NOMO-1 (cell line): ENCODE results near the gene SPDYC.

Experiments used
- DNase-seq, 2 experiments: peaks; one replicate each; lab custom pipeline; 2025; ENCODE audit not compliant: unreplicated experiment in 2 of 2; lab: John Stamatoyannopoulos, UW

The SPDYC gene, protein sequence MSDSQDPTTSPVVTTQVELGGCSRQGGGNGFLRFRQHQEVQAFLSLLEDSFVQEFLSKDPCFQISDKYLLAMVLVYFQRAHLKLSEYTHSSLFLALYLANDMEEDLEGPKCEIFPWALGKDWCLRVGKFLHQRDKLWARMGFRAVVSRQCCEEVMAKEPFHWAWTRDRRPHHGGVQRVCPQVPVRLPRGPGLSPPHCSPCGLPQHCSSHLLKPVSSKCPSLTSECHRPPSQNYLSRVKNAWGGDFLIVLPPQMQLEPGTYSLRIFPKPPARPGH

DNA sequence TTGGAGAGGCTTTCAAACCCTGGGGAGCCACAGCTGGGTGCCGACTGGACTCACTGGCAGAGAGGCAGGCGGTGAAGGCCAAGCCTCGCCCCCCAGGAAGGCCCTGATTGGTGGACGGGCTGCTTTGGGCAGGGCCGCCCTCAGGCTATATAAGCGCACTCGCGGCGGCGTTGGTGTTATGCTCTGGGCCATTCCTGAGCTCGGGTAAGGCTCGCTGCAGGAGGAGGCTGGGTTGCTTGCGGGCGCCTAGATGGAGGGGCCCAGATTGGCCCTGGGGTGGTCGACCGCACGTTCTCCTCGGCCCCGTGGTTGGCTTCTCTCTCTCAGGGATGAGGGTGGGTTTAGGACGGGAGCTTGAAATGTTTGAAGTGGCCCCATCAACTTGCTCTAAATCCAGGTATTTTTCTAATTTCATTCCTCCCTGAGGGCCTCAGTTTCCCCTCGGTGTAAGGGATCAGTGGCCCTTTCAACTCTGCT lies at the start of gene SPDYC:
TSS of gene SPDYC (plus strand) at position 176 of the 477 bp plus-strand sequence. CDS start 1,125 bp downstream, outside the sequence.
- DNase-seq: no peak

DNA sequence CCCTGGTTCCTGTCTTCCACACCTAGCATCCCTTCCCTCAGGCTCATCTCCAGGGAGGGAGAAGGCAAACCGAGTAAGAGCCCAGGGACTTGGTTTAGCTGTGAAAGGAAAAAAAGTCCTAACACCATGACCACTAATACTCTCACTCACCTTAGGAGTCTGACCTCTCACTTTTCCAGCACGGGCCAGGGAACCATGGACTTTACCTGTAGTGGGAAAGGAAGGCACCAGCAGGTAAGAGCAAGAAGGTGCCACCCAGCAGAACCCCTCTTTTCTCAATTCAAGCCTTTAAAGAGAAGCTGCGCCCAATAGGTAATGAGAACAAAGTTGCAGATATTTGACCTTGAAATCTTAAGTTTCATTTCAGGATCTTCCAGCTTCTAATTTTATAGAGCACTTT lies 49.2 kb upstream of the SPDYC start:
- DNase-seq: no peak

DNA sequence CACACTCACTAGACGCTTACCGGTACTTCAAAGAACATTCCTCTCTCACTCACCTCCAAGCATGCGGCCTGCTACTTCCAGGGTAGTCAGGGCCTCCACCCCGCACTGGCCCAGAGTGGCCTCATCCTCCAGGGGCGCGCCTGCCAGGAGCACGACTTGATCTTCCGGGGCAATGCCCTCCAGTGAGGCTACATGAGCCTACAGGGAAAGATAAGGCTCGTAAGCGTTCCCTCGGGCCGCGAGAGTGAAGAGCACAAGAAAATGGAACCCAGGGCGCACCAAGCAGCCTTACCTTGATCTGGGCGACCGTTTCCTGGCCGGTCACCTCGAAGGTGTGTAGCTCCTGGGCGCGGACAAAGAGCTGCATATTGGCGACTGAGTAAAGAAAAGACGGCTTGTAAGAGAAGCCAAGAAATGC lies 48.6 kb upstream of the SPDYC start:
- peak; percentile 14 to 20 for DNase-seq

DNA sequence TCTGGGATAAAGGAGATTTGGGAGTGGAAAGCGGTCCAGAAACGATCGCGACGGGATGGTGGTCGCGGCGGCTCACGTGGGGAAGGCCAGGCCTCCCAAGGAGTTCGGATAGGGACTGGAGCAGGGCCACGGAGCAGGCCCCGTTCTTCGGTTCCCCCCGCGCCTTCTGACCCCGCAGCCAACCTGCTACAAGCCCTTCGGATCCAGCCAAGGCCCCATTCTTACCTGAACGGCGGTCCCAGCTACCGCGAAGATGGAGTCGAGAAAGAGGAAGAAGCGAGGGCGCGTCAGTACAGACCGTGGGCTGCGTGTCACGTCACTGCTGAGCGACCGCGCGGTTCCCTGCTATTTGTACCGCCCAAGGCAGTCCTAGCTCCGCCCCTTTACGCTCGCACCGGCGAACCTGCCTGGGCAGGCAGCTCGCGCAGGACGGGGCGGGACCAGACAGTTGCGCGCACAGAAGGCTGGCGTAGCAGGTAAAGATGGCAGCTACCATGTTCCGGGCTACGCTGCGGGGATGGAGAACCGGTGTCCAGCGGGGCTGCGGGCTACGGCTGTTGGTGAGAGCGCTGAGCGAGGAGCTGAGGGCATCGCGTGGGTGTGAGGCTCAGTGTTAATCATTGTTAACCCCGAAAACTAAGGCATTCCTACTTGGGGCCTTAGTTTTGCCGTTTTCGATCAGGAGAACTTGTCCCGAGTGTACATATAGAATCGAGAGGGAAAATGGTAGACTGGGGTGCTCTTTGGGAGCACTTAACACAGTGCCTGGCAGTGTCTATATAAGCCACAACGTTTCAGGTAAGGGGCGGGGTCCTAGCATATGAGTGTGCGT lies 48.0 kb upstream of the SPDYC start, which contains the start of the genes FAU and MRPL49:
TSS of gene FAU (minus strand) at position 270 of the 832 bp plus-strand sequence. CDS start 321 bp downstream, outside the sequence.
TSS of gene MRPL49 (plus strand) at position 457 of the 832 bp plus-strand sequence. CDS start at position 483, 26 bp downstream.
- peak; percentile 98 for DNase-seq

DNA sequence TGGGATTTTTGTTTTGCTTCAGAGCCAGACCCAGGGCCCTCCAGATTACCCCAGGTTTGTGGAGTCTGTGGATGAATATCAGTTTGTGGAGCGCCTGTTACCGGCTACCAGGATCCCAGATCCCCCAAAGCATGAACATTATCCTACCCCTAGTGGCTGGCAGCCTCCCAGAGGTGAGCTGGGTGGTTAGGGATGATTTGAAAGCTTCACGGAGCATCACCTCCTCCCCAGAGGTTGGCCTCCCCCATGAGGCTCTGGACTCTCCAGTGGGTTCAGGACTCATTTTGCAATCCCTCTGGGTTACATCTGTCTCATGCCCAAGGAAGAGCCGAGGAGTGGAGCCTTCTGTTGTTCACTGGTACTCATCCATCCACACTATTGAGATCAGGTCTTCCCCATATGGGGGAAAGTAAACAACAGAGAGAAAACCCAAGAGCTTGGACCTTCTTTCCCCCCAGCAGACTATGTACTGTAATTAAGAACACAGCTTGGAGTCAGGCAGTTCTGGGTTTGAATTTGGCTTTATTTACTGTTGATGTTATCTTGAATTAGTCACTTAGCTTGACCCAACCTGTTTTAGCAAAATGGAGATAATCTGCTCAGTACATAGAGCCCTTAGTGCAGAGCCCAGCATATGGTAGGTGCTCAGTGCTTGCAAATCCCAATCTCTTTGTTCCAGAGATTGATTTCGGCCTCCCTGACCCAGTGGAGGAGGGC lies 45.4 kb upstream of the SPDYC start:
- DNase-seq: no peak

DNA sequence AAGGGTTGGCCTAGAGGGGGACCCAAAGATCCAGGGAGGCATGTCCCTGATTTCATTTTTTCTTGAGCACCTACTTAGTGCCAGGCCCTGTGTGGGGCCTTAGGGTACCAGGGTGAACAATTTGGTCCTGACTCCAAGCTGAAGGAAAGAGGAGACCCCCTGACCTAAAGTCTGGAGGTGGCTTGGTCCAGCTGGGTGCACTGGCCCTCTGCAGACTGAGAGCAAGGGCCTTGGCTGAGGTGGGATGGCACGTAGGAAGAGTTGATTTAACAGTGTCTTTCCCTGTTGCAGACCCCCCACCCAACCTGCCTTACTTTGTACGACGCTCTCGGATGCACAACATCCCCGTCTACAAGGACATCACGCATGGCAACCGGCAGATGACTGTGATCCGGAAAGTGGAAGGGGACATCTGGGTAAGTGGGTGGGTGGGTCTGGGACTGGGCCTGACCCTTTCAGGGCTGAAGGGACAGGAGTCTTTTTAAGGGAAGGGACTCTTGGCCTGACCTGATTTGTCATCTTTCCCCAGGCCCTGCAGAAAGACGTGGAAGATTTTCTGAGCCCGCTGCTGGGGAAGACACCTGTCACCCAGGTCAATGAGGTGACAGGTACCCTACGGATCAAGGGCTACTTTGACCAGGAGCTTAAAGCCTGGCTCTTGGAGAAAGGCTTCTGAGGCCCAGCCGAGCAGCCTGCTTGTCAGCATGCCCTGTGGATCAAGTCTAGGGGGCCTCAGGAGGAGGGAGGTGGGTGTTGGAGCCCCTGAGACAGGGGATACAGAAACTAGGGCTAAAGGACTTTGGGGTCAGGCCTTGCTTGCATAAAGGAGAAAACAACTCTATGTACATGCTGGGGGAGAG lies 44.6 kb upstream of the SPDYC start:
- DNase-seq: no peak

DNA sequence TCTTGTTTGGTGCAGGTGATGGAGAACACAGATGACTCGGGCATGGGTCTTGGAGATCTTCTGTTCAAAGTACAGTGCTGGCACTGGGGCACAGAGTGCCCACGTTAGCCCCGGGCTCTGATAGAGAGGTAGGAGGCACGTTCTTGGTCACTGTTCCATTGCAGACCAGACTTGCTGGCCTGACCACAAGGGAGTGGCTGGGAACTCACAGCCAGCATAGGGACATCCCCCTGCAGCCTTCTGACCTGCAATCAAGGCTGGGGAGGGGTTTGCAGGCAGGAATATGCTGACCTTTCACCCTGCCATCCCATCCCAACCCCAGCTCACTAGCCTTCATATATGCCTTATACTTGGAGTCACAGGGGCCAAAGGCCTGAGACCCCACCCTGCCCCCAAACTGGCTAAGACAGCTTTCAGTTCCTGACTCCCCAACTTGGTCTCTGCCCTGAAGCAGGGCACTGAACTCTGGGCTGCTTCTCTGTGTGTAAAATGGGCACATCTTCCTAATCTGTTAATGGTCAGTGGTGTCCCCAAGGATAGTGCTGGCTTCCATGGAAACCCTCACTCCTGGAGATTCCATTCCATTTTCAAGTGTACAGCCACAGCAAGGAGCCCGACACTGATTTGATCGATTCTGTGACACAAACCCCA lies 43.3 kb upstream of the SPDYC start:
- DNase-seq: no peak

DNA sequence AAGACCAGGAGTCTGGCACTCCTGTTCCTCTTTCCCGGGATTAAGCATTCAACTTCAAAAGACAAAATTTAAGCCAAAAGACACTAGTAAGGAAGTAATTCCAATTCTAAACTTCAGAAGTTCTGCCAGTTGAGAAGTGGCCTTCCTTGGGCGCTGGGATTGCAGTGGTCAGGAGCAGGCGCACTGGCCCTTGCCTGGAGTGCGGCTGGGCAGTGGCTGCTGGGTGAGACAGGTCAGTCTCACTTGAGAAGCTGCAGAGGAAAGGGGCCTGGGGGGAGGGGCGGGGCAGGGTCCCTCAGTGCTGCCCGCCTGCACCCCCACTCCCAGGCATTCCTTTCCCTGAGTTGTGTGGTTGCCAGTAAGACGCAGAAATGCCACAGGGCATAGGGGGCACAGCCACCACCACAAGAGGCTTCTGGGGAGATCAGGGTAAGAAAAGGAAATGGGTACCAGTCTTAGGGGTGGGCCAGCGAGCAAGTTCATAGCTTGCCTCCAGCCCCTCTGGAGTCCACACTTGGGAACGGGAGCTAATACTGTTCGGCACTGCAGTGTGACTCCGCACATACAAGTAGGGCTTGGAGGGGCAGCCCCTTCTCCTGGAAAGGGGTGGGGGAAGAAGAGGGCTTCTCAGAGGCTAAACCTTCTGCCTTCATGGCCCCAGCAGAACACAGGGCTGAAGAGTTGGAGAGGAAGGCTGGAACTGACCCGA lies 42.4 kb upstream of the SPDYC start:
- no peak for DNase-seq

DNA sequence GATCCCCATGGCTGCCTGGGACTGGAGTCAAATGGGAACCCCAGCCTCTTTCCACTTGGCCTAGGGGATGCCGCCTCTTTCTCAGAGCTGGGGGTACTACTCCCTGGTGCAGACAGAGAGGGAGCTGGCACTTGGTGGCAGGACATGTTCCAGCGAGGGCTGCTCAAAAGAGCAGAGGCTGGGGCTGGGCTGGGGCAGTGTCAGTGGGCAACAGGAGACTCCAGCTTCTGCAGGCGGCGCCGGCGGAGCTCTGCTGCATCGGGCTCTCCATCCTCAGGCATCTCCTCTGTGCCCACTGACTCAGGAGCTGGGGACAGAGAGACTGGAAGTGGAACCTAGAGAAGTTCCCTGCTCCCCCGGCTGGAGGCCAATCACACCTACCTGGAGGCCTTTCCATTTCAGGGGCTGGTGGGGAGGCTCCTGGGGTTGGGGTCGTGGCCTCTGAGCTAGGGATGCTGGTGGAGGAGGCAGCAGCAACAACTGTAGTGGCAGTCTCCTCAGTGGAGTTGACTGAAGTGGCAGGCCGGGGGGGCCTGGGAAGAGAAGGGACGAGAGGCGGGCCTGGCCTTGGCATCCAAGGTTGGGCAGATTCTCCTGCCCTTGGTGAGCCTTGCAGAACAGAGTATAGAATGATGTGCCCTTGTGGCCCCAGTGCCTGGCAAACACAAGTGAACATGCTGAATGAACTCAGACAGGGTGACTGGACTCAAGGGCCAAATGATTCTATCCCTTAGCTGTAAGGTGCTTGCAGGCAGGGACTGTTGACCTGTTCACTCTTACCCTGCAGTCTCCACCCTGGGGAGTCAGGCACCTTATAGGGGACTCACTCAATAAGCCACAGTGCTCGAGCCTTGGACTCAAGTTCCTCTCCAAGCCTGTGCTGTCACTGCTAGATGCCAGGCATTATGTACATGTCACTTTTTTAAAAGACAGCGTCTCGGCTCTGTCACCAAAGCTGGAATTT lies 41.6 kb upstream of the SPDYC start:
- DNase-seq: no peak

DNA sequence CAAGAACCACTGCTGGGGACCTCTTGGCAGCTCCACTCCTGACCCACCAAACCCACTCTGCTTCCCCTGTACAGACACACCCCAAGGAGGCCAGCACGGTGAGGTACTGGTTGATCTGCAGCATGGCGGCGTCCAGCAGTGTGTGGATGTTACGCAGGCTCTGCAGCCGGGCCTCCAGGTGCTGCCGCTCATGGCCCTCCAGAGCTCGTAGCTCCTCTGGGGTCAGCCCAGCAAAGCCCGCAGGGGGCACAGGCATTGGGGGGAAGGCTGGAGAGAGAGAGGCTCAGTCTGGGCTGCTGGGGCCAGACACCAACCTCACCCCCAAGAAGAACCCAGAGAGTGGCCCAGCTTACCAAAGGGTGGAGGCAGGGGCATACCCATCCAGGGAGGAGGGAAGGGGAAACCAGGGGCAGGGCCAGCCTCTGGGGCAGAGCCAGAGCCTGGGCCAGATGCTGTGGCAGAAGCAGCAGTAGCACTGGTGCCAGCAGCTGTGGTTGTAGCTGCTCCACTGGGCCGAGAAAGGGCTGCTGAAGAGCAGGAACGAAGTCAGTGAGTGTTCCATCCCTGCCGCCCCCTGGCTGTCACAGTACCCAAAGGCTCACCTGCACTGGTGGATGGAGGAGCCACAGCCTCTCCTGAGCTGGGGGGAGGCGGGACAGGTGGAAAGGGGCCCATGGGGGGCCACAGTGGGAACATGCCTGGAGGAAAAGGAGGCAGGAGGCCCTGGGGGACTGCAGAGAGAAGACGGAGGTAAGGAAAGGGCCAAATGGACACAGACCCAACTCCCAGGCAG lies 40.2 kb upstream of the SPDYC start:
- no peak for DNase-seq

DNA sequence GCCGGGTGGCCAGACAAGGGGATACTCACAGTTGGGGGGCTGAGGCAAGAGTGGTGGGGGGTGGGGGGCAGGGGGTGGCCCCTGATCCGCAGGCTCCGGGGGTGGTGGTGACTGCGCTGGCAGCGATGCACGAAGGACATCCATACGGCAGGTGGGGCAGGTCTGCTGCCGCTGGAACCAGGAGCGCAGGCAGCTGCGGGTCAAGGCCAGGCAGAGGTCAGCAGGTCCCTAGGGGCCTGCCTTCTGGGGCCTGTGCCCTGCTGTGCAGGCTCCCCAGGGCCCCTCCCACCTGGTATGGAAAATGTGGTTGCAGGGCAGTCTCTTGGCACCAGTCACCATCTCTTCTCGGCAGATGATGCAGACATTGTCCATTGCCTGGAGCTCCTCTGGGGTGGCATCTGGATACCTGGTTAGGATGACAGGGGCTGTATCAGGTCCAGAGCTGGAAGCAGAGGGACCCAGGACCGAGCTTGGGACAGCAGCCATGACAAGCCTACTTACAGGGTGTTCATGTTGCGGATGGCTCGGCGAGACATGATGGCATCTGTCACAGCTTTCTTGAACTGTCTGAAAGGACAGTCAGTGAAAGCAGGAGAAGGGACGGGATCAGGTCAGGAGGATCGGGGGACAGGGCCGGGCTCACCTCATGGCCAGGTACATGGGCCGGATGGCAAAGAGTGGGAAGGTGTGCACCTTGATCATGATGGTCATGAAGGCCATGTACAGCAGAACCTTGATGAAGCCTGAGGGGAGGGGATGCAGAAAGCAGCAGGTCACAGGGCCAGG lies 39.2 kb upstream of the SPDYC start:
- DNase-seq: no peak

DNA sequence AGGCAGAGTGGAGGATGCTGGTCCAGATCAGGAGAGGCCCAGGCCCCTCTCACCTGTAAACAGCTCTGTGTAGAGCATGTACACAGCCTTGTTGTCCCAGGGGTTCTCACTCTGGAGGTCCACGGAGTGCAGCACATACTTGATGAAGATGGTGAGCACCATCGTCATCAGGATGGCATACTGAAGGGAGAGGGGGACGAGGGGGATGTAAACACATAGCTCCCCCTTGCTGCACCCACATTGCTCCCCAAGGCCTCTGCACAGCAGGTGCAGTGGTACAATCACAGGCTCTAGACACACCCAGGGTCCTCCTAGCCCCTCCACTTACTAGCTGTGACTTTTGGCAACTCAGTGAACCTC lies 38.6 kb upstream of the SPDYC start:
- no peak for DNase-seq

DNA sequence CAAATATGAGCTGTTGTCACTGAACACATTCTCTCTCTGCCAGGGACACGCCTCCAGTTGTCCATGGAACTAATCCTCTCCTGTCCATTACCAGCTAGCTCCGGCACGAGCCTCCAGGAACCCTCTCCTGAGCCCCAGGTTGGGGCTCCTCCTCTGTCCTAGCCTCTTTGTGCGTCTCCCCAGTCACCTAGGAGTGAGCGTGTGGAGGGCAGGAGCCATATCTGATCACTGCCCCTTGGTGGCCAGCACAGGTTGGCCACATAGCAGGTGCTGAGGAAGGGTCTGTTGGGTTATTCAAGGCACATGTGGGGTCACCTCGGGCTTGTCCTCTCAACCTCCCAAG lies 38.2 kb upstream of the SPDYC start:
- DNase-seq: no peak

DNA sequence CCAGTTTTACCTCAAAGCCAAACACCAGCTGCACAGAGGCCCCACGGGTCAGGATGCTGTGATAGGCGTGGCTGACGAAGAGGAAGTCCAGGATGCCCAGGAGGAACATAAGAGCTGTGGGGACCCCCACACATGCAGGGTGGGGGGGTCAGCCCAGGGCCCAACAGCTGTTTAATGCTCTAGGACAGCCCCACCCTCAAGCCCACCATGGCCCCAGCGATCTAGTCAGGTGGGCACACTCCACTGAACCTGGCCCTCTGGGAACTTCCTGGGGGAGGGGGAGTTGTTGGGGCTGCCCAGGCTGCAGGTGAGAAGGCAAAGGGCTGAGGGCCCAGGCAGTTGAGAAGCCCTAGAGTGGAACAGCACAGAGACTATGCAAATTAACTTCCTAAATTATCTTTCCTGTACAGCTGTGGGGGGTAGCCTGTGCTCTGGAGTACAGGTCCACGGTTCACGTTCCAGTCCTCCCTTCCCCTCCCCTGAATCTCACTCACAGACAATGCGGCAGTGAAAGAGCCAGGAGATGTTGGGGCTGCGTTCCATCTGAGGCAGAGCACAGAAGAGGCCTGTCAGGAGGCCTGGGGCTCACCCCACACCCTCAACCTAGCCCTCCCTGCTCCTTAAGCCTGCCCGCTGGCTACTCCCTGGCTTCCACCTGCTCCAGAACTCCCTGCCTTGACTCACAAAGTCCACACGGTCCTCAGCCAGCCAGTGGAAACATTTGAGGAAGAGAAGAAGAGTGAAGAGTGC lies 37.6 kb upstream of the SPDYC start:
- no peak for DNase-seq

DNA sequence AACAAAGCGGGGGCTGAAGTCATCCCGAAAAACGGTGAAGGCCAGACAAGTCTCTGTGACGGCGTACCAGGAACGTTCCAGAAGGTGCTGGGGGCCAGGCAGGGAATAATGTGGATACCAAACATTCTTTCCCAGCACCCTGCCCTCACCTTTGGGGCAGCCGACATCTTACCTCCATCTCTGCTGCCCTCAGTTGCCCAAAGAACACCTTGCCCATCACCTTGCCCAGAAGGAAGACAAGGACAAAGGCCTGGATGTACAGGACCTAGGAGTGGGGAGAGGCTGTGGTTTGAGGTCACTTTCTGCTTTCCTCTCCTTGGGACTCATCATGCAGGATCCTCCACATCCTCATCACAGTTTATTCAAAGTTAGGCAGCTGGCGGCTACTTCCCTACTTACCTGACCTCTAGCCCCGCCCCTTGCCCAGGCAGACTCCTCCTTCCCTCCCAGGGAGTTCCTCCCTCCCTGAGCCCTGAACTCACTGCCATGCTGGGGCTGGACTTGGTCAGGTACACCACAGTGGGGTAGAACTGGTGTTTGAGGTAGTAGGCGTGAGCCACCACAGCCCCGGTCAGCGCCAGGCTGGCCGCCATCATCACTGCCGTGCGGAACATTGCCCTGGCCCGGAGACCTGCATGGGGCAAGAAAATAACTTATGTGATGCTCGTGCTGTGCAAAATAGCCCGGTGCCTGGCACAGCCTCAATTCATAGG lies 36.9 kb upstream of the SPDYC start:
- peak; percentile 61 to 69 for DNase-seq
